GM21367 (cell line): ENCODE measurements around the gene CIT.

Source experiments
- ATAC-seq: cut with Tn5 transposase; IDR thresholded peaks from one replicate; pipeline ENCODE4 v1.9.1; 2021; ENCODE audit not compliant: unreplicated experiment

CIT gene

DNA sequence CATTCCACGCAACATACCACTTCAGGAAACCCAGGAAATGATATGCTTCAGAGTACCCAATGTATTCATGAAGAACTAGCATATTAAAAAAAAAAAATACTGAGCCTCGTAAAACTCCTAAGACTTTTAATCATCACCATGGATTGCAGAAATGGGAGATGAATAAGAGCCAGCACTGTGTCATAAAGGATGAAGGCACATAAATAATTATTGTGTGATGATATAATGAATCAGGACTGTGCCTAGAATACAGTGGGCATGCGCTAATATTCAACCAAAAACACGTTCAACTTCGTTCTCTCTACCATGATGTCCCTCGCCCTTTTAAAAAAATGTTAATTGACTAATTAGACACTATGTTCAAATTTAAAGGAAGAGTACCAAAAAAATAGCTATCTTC, 68.7 kb downstream of the CIT start:
- no peak for ATAC-seq

DNA sequence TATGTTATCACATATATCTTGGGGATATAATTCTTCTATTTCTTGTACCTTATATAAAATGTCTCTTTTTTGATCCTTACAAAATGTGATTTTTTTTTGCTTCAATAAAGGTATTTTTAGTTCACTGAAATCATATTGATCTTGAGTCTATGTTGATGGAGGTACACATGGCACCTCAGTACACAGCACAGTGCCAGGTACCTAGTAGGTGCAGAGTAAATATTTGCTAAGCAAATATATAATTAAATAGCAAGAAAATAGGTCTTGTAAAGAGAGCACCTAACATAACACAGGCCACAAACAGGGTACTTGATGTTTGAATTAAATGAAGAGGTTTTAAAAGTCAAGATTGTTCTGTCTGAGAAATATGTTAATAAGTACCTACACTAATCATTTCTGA, 69.7 kb downstream of the CIT start:
- no peak for ATAC-seq

DNA sequence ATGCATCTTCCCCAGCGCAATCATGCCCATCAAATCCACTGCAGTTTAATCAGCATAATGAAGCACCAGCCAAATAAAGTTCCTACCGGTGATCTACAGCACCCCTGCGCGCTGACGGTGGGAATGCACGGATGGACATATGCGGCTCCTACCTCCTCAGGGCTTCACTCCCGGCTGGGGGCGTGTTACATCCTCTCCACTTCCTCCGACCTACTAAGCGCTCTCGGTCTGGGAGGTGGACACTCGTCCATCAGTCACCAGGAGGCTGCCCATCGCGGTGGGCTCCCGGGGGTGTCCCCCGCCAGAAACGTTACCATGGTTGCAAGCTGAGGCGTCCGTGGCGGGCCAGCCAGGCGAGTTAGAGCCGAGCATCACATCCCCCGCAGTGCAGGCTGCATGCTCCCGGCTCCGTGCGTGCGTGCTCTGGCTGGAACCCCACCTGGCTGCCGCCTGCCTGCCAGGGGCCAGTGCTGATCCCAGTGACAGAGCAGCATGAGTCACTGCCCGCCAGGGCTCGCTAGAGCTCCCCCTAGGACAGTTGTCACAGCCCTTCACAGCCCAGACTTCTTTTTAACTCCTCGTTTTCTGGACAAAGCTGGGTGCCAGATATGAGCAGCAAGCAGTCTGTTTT, 73.0 kb downstream of the CIT start:
- ATAC-seq: no peak

DNA sequence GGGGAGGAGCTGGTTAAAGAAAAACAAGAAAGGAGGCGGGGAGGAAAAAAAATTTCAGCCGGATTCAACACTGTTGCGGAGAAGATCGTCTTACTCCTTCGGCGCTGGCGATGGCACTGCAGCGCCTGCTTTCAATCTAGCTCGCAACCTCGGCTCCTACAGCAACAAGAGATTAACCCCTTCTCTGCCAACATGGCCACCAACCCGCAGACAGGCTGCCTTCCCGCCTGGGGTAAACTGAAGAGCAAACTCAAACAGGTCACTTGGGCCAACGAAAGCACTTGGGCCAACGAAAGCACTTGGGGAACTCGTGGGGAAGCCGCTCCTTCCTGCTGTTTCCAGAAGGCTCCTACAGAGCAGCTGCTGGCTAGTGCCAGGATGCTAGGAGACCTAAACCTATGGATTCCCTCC, 73.7 kb downstream of the CIT start:
- no peak for ATAC-seq

DNA sequence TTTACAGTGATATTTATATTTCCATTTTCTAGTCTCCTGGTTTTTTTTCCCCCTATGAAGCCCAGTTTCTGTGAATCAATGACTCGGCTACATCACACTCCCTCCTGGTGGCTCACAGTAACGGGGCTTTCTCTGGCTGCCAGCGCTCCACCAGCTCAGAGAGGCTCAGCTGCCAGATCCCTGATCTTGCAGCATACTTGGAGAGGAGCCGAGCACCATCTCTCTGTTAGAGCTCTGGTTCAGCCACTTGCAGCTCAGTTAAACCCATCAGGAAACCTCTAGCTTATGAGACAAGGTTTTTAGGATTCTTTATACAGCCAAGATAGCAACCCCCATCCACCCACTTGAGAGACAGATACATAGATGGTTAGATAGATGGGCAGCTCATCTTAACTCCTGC, 74.6 kb downstream of the CIT start:
- no peak for ATAC-seq

DNA sequence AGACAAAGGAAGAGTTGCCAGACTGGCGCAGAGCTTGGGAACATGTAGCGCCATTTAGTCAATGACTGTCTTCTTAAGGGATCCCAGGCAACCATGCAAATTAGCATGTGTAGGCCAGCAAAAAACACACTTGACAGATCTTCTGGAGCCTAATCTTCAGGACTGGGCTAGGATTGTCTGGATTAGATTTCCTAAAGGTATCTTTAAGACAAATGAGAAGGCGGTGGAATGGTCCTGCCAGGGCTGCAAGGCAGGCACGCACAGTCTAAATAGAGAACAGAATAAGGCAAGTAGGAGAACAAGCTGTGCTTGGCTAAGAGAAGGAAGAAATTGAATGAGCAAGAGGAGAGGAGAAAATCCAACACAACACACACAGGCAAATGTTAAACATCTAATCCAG, 80.0 kb downstream of the CIT start:
- no peak for ATAC-seq

DNA sequence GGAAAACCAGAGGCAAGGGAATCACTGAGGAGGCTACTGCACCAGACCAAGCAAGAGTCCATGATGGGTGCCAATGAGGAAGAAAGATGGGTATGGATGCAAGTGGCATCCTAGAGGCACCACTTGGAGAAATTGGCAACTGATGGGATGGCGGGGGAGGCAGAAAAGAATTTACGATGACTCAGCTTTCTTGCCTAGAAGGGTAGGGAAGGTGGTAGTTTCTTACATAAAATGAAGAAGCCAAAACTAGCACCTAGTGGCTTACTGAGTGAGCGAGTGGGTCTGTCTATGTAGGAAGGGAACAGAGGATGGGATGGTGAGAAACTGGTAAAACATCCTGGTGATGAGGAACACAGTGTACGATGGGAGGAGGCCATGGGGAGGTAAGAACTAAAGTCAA, 80.8 kb downstream of the CIT start:
- ATAC-seq: no peak

DNA sequence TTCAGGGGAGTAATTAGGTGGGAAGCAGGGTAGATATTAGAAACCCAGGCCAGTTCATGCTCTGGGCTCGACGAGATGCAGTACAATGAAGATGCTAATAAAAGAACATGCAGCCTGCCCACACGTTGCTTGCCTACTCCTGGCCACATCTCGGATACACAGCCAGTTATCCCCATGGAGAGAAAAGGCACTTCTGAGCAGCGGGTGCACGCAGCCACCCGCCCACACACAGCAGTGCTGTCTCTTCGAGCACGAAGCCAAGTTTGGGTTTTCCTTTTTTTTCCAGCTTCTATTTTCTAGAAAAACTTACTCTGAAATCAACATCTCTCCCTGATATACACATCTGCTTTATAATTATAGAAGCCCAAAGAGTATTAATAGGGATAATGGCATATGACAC, 85.7 kb downstream of the CIT start:
- ATAC-seq: no peak

DNA sequence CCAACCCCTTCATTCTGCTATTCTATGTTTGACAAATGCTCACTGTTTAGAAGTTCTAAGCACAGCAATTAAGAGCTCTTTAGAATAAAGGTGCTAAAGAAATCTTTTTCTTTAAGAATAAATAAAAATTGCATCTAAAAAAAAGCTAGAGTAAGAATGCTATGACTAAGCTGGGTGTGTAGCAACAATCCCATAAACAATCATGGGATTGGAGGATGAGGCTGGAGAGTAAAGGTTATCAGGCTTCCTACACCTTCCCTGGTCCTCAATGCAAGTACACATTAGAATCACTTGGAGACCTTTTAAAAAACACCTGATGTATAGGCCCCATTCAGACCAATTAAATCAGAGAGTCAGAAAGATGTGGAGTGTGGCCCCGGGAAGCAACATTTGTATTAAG, 88.3 kb downstream of the CIT start:
- no peak for ATAC-seq

DNA sequence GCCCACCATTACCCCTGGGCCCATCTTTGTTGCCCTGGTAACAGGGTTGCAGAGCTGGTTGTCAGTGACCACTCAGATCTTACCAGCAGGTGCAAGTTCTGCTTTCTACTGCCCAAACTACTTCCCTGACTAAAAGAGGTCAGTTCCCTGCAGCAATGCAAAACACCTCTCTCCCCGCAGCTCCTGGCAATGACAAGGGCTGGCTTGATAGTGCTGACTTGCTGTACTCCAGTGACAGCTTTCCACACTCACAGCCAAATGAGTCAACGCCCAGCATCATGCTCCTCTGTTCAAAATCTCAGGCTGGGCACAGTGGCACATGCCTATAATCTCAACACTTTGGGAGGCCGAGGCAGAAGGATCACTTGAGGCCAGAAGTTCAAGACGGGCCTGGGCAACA, 90.6 kb downstream of the CIT start:
- no peak for ATAC-seq

DNA sequence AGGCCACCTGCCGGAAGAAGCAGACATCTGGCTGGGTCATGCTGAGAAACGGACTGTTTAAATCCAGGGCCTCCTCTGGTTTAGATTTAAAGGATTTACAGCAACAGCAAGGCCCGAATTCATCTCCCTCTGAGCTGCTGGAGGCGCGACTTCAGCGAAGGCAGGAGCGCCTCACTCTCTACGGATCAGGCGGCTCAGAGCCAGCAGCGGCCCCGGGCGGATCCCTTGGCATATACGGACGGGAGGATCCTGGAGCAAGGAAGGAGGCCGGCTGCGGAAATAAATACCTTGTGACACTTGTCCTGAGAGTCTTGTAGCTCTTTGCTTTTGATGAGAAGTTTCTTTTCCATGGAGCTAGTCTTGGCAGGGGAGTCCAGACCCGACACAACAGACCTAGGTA, 92.4 kb downstream of the CIT start:
- ATAC-seq: no peak

DNA sequence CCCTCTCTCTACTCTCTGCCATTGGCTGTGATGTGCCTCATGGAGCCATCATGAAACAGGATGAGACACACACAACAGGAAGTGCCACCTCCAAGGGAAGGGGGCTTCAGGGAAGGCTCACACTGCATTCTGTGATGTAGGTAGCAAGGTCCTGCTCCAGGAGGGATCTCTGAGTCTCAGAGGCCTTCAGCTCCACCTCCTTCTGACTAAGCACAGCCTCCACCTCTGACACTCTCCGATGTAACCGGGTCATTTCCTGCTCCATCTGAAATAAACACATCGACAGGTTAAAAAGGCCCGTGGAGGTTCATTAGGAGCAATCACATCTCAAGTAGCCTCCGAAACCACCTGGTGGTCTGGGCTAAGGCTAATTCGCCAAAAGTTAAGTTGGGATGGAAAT, 93.3 kb downstream of the CIT start:
- ATAC-seq: no peak

DNA sequence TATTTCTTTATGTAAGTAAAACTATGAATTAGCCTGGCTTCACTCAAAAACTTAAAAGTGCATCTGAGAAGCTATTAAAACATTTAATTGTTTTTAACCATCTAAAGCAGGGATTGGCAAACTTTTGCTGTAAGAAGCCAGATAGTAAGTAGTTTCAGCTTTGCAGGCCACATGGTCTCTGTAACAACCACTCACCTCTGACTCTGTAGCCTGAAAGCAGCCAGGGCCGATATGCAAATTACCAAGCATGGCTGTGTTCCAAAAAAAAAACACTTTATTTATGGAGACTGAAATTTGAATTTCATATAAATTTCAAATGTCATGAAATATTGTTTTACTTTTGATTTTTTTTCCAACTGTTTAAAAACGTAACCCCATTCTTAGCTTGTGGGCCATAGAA, 95.3 kb downstream of the CIT start:
- ATAC-seq: no peak

DNA sequence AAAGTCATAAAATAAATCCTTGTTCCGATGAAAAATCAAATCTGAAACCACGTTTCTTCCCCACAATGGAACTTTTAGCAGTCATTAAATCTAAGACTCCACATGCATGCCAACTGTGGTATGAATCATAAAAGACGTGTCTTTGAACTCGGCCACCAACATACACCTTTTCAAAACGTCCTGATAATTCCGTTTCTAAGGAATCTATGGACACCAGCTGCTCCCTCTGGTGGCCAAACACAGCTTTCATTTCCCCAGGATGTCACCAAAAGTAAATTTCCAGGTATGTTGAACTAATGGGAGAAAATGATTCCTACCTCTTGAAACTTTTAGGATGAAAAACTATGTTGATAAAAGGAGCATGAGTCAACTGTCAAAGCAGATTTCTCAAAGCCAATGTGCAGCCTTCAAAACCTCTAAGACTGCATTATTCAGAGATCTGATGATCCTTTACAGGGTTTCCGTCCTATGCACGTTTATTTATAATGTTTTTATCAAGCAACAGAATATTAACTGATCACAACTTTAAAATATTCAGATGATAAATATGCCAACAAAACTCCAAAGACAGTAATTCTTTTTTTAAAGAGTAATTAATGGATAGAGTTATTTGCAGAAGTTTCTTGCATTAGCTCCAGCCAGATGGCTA, 96.2 kb downstream of the CIT start:
- ATAC-seq: no peak

DNA sequence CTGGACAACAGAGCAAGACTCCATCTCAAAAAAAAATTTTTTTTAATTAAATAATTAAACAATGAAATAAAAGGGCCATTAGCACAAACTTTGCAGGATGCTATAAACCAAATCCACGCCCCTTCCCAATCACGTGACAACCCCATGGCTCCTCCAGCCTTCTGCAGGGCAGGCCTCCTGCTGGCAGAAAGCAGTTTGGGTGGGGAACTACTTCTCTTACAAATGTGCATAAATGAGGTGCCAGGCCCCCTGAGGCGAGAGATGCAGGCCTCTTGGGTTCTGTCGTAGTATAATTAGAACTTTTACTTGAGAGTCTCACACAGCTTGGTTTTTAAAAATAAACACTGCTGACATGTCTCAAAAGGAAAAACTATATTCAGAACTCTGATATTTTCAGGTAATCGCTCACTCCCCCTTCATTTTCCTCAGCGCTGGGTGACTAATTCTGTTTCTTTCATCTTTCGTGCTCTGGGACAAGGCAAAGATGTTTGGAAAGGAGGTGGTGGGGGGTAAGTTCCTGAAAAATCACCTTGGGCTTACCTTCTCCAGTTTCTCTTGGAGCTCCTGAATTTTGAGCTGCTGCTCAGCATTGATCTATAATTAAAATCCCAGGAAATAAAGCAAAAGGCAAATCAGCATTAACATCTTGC, 101.7 kb downstream of the CIT start:
- no peak for ATAC-seq

DNA sequence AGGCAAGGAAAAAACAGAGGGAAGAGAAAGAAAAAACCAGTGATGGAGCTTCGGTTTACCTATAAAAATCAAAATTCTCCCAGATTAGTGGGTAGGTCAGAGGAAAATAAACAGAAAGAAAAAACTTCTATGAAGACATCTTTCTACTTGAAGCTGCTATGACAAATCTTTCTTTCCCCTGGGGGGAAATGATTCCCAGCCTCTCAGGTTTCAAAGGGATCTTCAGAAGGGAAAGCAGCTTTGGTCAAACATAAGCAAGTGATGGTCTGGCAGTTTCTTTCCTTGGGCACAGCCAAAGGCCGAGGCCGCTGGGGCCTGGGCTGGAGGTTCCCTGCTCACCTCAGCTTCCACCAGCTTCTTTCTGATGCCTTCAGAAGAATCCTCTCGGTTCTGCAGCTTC, 104.7 kb downstream of the CIT start:
- ATAC-seq: no peak

DNA sequence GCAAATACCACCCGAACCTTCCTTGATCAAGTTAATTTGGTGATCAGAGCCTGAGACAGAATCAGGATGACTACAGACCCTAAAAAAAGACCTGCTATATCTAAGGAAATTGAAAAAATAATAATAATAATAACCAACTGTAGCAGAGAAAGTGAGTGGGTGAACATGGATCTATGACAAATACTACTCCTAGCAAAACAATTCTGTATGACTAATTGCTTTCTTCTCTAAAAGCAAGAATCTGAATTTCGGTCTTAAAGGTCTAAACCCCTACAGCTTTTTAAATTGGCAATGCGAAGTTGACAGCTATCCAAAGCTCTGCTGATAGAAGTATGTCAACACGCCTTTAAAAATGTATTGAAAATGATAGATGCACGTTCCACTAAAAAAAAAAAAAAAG, 107.0 kb downstream of the CIT start:
- no peak for ATAC-seq

DNA sequence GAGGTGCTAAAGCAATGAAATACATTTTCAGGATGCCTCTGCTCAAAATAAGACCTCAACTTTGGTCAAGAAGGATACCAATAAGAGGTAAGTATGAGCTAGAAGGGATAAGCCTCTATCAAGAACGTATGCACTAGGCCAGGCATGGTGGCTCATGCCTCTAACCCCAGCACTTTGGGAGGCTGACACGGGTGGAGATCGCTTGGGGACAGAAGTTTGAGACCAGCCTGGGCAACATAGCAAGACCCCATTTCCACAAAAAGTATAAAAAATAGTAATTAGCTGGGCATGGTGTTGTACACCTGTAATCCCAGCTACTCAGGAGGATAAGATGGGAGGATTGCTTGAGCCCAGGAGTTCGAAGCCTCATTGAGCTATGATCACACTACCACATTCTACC, 114.5 kb downstream of the CIT start:
- ATAC-seq: no peak

DNA sequence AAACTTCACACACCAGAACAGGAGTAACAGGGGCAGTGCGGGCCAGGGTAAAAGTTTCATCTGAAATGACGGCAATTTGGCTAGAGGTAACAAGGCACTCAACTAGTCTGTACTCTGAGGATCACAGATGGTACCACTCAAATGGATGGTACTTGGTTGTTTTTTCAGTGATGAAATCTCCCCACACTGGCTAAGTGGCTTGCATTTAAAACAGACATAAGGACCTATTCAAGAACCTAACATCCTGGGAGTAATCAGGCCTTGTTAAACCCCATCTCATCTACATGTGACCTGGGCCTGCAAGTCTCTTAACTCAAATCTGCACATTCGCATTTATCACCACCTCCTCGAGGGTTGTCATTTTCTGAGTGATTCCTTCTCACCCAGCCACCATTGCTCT, 118.4 kb downstream of the CIT start:
- ATAC-seq: no peak

DNA sequence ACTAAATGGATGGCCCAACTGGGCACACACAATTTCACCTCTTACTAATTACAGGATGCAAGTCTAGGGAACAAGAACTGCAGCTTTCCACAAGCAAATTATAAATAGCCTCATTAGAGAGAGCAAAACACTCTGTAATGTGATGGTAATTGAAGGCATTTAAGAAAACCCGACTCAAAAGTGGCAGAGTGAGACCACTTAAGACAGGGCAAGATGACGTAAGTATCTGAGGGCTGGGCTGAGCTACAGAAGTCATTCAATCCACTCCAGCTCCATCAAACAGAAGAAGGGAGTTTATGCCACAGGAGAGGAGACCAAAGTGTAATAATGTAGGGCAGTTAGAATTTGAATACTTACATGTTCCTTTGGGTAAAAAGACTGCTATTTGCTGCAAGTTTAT, 118.9 kb downstream of the CIT start:
- ATAC-seq: no peak

DNA sequence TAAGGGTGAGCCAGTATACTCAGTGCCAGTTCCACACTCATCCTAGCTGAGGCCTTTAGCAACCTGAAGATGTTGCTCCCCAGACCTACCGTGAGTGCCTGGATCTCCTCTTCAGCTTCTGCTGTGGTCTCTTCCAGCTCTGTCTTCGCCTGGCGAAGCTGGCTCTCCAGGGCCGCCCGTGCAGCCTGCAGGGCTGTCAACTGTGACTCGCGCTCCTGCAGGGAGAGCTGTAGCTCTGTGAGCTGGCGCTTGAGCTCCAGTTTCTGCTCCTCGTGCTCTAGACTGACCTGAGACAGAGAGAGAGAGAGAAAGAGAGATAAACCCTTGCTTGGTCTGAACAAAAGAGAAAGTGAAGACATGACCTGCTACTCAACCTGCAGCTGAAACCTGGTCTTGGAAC, 125.2 kb downstream of the CIT start:
- no peak for ATAC-seq

DNA sequence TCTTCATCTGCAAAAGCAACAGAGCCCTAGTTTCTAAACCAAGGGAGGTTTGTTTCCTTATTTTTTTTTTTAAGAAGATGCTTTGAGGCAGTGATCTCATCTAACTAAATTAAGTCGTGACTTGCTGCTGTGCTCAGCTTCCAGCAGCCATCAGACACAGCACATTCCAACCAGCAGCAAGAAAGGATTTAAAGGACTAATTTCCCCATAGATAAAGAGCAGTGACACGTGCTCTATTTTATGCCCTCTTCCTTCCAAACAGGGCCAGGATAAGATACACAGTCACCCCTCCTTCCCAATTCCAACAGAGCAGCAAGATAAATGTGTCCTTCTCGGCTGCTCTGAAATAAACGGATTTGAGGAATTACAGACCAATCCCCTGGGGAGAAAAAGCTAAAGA, 127.5 kb downstream of the CIT start:
- no peak for ATAC-seq

DNA sequence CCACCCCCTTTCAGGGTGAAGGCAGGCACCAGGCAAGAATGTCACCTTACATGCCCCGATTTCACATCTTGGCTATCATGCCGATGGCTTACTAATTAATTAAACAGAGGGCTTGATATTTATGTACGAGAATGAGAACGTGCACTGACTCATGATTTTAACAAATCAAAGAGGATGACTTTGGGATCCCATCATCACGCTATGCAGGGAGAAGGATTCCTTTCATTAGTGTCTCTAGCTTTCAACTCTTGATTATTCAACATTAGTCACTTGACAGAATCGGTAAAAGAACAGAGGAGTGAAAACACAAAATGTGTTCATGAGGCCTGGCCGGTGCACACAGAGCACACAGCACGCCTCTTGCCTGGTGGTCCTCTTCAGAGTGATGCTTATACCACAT, 128.6 kb downstream of the CIT start:
- no peak for ATAC-seq
